HG03280 (cell line): ENCODE measurements around the gene POLR3G.

Source experiments
- ATAC-seq: cut with Tn5 transposase; IDR thresholded peaks from one replicate; pipeline ENCODE4 v1.9.1; 2021; ENCODE audit warnings: mild to moderate bottlenecking, moderate library complexity; ENCODE audit not compliant: unreplicated experiment

POLR3G gene

DNA sequence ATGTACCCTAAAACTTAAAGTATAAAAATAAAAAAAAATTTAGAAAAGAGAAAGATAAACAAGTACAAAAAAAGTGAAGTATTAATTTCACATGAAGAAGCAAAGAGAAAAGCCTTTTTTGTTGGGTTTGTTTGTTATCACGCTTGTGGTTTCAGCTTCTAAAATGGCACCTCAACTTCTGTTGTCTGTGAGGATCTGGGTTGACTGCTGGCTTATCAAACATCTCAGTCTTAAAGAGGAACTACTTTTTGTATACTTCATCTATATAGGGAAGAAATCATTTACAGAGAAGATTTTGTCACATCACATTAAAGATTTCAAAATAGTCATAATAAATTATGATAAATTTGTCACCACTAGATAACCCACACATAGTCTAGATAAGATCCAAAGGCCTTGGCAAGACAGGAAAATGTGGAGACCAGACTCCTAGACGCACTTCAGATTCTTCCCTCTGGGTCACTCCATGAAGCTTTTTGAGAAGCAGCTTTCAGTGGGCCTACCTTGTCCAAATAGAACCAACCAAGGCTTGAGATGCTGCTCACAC is 75.1 kb downstream of the POLR3G start:
- no peak for ATAC-seq

DNA sequence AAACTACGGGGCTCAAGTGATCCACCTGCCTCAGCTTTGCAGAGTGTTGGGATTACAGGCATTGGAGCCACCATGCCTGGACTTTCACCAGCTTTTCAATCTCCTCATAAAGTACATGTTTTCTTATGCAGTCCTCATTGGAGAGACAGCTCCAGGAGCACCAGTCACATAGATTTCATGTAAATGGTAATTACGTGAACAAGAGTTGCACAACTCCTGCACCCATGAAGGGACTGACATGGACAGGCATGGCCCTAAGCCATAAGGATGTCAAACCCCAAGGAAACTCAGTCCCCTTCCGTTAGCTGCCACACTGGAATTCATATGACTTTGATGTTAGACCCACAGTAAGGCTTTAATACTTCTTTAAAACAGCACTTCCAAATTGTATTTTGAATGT is 76.3 kb downstream of the POLR3G start:
- no peak for ATAC-seq

DNA sequence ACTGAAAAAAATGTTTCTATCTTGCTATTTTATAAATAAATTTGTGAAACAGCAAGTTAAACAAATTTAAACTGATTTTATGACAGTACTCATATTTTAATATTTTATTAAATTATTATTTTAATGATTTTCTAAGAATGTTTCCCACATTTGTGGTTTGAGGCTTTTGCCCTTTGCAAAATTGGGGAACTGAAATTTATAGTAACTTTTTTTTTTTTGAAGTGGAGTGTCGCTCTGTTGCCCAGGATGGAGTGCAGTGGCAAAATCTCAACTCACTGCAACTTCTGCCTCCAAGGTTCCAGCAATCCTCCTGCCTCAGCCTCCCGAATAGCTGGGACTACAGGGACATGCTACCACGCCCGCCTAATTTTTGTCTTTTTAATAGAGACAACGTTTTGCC is 76.7 kb downstream of the POLR3G start:
- no peak for ATAC-seq

DNA sequence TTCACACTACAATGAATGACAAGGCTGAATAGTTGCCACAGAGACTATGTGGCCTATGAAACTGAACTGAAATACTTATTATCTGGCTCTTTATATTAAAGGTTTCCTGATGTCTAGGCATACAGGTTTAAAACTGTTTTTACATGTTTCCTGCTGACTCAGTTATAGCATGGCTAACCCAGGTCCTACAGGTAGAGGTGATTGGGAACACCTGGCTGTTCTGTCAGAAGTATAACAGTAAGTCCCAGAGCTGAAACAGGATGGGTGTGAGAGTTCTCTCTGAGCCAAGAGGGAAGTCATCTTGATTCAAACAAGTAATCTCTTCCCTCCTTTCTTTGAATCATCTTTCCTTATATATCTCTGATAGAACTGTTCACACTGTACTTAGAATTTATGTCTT is 79.0 kb downstream of the POLR3G start:
- ATAC-seq: no peak

DNA sequence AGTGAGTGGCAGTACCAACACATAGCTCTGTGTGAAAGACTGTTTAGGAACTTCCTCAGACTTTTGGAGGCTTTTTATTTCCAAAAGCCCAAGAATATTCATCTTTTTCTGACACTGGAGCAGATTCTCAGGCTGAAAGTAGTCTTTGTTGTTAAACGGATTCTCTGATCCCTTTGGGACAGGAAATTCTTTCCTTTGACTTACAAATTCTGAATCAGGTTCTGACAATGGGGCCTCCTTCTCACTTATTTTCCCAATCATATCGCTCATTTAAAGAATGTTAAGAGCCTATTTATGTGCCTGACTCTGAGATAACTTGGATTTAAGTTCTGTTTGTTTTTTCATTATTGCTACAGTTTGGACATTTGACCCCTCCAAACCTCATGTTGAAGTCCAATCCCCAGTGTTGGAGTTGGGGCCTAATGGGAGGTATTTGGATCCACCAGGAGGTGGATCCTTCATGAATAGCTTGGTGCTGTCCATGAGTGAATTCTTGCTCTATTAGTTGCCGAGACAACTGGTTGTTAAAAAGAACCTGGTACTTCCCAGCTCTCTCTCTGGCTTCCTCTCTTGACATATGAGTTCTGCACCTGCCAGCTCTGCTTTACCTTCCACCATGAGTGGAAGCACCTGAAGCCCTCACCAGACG is 79.8 kb downstream of the POLR3G start:
- no peak for ATAC-seq

DNA sequence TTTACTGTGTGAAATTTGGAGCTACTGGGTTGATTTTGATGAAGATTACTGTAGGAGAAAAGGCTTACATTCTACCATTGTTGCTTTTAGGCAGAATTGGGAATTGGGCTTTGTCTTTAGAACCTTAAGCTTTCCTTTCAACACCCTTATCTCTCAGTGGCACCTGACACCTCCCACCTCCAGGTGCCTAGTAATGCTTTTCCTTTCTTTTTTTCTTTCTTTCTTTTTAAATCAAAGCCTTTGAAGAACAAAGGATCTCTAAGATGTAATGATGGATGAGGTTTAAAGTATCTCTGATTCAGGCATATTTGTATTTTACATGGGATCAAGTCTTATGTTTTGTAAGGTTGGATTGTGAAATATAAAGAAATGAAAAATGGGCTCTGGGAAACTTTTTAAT is 81.0 kb downstream of the POLR3G start:
- no peak for ATAC-seq

DNA sequence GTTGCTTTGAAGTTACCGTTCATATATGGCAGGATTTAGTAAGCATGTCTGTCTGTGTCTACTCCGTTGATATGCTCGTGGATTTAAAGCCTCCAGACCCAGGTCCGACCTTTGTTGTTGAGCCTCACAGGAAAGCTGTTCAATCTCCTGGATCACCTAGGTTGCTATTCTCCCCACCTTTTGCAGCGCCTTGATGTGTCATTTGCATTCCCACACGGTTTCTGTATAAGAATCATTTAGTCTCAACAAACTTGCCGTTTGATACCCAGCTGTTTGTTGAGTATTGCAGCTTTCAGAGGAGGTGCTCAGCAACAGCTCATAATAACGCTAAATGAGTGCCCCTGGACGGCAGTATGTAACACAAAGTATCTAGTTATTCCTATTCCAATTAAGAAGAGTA is 82.7 kb downstream of the POLR3G start:
- ATAC-seq: no peak

DNA sequence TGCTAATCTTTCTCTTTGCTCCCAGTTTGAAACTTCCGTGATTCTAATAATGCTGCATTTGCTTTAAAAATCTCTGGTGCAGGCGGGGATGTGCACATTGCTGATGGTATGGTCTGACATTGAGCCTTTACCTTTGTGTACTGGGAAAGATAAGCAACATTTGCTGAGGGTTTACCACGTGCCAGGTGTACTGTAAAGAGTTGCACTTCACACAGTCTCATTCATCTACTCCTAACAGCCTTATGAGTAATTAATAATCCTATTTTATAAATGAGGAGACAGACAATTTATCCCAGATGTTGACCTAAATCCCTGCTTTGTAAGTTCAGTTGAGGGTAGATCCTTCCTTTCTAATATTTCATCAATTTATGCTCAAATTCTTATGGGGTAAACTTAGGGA is 83.2 kb downstream of the POLR3G start:
- ATAC-seq: no peak

DNA sequence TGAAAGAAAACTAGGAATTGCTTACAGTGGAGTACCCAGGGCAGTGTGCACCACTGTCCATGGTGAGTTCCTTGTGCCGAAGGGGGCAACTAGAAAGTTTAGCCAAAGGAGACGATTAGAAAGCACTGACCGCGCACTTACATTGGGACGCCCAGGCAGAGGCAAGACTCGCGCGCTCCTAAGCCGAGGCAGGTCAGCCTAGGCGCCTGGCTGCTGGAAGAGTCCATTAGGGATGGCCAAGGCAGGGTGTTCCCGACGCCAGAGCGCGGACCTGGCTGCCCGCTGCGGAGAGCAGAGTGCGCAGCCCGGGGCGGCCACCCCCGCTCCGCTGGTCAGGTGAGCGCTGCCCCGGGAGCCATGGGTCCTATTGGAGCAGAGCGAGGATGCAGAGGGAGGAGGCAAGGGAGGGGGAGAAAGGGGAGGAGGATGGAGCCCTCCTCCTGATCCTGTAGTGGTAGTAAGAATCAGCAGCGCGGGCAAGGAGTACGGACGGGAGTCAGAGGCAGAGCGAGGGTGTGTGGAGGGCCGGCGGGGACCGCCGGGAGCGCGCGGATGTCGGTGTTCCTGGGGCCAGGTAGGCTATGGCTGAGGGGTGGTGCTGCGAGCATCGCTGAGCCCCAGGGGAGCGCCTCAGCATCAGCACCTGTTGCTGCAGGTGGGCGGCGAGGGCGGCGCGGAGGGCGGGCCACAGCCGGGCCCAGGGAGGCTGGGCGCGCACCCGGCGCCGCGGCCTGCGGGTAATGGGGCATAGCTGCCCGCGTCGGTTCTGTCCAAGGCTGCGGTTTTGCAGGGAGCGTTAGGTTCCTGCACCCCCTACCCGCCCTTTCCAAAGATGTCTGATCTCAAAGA is 83.9 kb downstream of the POLR3G start, which contains the start of gene ADGRV1:
Gene ADGRV1 (plus strand): TSS at position 454 of the 849 bp plus-strand sequence. CDS start 99 bp downstream, at position 553.
- ATAC-seq: no peak

DNA sequence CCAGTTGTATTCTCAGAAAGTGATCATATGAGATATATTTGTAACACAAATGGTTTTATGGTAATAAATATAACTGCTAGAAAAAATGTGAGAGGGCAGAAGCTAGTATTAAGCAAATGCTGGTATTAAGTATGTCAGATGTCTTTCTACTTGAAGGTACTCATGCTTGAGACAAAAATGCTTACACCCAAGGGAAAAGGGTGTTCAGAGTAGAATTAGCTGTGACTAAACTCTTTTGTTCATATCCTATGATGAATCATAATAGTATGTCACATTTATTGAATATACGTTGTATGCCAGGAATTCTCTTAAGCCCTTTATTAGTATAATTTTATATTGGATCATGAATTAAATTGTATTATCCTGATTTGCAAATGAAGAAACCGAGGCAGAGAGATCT is 86.1 kb downstream of the POLR3G start:
- ATAC-seq: no peak

DNA sequence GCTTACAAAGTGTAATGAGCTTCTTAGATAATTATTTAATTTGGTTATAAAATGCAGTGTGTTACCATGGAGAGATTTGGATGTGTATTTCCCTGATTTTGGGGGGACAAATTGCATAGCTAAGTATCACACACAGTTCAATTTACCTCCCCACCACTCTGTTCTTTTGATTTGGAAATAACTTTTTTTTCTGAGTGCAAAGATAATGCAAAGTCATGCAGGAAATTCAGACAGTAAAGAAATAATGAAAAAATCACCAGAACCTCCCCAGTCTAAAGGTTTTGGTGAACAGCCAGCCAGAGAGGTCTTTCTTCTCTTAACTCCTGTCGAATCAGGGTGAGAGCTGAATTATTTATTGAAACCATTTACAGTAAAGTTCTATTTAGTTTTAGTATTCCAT is 87.1 kb downstream of the POLR3G start:
- ATAC-seq: no peak

DNA sequence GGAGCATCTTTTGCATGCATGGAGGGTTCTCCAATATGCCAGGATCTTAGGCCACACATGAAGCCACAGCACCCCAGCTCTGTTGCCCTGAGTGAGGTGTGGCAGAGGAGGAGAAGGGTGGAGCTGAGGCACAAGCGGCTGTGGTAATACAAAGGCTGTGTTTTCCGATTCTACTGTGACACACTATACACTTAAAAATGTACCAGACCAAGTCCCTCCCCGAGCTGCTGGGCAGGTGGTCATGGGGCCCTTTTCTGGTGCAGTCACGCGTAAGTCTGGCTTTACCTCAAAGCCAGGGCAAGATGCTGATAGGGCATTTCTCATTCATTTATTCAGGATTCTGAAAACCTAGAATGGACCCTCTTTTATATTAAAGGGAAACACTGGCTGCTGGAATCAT is 87.7 kb downstream of the POLR3G start:
- ATAC-seq: no peak

DNA sequence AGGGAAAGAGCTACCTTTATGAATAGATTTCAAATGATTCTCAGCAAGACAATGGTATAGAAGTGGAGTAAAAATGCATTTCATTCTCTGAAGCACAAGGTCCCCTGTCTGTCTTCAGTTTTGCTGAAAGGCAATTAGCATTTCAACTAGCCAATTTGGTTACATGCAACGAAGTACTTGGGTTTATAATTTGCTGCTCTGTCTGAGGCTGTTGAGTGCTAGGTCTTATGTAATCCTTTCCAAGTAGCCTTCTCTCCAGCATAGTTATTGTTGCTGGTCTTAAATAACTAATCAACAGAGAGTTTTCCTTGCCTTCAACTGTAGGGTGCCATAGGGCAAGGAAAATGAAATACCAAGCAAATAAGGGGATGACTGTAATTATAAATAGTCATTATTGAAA is 88.4 kb downstream of the POLR3G start:
- ATAC-seq: no peak
